NCI-H1417 treated with DMSO at 0.1 percent for 48 hours (cell line): ENCODE results near the gene MRPL32.

Experiments
- DNase-seq: peaks from one replicate; lab custom pipeline; 2025; lab: John Stamatoyannopoulos, UW

Gene MRPL32

DNA sequence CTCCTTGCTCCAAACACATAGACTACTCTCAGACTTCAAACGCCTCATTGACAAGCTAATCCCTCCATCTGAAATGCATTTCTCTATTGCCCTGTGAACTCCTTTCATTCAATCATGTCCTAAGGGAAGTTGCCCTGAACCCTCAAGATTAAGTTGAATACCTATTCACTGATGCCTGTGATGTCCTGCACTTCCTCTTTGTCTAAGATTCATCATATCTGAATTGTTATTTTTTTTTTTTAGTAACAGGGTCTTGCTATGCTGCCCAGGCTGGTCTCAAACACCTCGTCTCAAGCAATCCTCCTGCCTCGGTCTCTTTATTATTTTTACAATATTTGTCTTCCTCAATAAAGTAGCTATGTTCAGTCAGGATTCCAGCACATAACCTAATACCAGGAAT is 3.4 kb upstream of the MRPL32 start:
- DNase-seq: no peak

DNA sequence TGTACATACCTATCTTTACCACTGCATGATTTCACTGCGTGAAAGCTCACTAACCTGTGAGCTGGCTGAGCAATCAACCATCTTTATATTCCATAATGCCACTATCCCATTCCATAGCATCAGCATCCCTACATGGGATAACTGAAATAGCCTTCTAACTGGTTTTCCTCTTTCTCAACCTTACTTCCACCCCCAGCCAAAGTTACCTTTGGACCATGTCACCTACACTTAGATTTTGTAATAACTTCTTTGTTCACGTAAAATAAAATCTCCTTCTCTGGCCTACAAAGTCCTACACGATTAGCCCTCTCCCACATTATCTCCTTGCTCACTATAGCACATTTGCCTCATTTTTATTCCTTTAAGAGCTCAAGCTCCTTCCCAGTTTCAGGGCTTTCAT is 2.7 kb upstream of the MRPL32 start:
- DNase-seq: no peak

DNA sequence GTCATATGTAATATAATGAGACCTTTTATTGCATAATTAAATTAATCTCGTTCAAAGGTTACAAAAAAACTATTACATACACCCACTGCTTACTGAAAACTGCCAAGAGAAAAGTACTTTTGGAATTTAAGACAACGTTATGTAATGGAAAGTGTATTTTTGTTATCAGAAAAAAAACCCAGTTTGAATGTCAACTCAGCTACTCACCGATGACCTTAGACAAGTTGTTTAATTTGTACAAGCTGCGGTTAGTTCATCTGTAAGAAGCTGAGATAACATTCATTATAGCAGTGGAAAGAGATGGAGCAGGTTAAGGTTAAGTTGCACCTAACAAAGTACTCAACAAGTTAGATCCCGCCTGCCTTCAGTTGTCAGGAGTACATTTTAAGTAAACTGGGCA is 1.3 kb upstream of the MRPL32 start:
- no peak for DNase-seq

DNA sequence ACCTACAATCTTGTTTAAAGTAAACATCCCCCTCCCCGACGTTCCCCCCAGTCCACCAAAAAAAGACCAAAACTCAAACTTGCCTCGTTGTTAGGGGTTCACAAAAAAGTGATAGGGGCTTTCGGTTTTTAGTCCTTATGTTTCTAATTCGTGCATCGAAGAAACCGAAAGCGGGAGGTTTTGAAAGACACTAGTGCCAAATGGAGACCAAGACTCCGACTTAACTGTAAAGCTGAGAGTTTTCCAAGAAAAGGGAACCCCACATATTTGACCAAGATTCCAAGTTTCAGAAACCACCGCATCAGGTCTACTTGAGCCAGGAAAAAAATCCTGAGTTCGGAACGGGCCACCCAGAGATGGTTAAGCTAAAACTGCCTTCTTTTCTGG is 736 bp upstream of the MRPL32 start:
- no peak for DNase-seq

DNA sequence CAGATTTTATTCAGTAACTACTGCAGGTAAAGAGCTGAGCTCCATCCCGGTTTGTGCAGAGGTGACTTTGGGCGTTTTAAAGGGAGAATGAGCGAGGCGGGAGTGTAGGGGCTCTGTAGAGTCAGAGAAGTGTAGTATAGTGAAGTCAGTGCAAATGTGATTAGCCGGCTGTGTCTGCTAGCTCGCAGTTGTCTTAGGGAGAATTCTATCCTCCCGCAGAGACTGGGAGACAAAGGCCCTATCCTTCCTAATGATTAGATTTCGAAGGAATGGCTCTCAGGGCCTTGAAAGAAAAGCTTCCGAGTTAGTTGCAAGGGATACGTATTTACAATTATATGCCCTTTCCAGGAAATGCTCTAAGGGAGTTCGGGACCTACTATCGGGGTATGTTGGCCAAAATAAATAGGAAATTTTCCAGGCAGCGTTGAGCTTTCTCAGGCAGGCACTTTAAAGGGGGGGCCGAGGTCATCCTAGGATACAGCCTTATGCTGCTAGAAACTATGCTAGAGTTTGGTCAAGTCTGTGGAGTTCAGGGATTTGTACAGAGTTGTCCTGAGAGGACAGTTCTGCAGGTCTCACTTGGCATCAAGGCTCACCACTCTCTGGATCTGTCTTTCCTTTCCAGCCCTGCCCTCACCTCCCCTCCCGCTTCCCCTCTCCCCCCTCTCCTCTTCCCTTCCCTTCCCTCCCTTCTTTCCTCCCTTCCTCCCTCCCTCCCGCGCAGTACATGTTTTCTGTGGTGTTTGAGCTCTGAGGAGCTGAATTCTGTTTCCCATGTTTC is 825 bp downstream of the MRPL32 start:
- no peak for DNase-seq

DNA sequence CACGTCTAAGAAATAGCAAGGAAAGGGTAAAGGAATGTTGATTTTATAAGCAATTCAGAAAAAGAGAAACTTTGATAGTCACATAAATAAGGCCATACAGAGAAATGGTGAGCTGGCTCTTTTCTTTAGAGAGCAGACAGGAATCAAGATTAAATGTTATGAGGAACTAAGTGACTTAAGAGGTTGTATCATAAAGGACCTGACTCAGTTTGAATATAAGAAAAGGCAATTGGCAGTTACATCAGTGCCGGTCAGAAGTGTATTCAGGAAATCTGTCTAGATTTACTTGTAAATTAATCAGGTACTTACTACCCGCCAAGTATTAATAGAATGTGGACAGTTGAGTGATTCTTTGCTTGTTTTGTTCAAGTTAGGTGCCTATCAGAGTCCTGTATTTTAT is 2.1 kb downstream of the MRPL32 start:
- DNase-seq: no peak

DNA sequence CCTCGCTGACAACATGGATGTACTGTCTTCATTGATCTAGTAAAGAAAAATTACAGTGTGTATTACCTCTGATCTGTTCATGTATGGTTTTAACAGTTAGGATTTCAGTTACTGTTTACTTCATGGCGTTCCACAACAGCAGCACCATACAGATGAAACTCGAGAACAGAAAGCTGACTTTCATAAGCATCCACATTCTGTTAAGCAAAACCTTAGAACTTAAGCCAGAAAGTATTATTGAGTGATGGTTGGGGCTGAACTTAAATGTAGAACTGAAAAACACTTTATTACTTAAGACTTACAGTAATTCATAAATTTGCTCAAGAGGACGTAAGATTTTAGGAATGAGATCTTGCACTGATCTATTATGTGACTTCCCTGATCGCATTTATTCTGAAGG is 3.7 kb downstream of the MRPL32 start:
- no peak for DNase-seq

DNA sequence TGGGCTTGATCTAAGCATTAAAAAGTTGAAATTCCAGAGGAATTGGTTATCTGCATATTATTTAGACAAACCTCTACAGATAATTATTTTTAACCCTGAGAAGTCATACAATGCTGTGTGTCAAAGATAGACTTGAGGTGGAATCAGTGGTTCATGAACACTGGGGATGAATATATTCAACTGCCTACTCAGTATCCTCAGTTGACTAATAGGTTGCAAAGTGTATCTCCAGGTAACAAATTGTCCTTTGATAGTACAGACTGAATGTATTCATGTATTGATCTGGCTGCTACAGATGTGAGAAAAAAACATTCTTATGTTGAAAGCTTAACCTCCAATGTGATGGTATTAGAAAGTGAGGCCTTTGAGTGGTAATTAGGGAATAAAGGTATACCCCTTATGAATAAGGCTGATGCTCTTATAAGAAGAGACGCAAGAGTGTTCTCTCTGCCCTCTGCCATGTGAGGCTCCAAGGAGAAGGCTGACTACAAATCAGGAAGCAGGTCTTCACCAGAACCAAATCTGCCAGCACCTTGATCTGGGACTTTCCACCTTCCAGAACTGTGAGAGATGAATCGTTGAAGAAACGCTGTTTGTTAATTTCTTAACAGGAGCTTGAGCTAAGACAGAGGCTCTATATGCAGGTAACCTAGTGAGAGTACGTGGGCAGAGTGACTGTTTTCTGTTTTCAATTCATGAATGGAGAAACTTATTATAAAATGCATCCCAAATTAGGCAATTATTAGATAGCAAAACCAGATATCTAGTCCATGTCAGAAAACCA is 7.5 kb downstream of the MRPL32 start:
- DNase-seq: no peak

DNA sequence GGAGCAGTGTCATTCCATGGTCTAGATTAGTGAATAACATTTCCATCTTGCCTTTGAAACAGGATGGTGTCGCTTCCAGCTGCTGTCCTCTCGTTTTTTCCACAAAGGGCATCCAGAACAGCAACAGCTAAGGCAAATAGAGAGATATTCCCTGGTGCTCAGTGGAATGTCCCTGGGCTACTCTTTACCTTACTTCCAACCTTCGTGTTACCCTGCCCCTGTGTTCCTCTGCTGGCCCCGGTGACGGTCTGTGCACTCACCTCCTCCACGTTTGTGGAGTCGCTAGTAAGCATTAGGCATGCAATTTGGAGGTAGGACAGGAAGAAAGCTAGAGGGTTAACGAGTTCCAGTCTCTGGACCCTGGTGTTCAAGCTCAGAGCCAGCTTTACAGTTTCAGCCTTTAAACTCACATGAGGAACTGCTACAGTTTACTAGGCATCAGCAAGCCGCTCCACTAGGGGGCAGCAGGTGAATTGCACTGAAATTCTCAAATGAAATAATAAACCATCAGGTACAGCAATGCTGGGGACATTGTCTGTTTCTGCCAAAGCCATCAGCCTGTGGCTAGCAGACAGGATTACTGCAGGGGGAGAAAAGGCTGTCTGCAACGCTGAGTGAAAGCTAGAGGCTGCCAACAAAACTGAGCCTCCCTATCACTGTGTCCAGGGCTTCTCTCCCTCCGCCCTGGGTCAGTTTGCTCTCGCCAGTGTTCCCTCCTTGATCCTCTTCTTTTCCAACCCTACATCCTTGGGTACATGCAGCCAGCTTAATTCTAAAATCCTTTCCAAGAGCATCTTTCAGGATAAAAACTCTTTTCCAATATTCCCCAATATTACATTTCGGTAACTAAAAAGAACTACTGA is 9.0 kb downstream of the MRPL32 start:
- DNase-seq: no peak

DNA sequence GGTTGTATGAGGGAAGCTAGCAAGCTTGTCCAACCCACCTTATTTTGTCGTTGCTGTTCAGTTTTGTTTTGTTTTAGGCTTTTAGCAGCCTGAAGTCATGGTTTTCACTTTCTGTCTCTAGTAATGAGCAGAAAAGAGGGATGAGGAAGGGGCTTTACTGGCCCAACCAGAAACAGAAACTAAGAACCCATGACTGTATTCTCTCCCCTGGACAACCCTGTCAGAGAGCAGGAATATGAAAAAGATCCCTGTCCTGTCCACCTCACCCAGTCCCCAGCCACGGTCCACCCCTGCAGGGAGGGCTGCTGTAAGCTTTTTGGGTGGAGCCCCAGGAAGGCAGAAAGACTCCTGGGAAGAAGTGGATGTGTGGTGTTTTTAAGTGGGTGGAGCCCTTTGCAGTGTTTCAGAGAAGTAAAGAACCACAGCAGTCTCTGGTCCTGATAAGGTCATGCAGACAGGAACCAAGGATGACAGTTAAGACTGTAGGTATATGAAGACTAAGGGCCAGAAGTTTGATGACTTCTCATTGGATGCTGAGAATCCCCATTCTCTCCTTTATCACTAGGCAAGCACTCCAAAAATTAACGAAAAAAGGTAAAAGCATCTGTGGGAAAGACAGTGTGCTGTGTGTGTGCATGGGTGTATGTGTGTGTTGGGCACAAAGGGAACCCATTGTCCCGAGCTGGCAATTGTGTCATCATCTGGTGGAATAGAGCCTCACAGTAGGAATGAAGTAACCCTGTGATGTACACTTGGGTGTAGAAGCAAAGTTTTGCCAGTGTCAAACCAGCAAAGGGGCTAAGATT is 13.8 kb downstream of the MRPL32 start:
- DNase-seq: no peak

DNA sequence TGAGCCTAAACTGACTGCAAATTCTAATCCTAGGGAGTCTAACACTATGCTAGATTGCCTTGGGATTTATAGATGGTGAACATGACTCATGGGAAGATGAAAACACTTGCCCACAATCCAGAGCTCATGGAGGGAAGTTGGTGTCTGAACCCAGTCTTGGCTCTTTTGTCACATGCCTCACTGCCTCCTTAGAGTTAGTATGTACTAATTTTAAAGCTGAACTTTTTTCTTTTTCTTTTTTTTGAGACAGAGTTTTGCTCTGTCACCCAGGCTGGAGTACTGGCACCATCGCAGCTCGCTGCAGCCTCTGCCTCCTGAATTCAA is 14.4 kb downstream of the MRPL32 start:
- no peak for DNase-seq

DNA sequence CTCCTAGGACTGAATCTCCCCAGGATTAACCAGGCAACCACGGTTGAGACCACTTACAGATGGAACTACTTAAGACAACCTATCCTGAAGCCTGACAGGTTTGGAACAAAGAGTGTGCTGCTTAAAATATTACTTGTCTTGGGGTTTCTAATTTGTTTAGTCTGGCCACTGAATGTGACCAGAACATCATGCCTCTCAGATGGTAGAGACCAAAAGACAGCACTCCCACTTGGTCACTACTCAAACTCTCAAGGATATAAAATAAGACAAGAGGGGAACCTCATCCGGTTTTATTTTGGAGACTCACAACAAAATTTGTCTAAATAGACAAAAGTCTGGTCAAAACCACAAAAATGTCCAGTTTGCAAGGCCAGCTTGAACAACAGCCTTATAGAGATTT is 15.3 kb downstream of the MRPL32 start:
- no peak for DNase-seq

DNA sequence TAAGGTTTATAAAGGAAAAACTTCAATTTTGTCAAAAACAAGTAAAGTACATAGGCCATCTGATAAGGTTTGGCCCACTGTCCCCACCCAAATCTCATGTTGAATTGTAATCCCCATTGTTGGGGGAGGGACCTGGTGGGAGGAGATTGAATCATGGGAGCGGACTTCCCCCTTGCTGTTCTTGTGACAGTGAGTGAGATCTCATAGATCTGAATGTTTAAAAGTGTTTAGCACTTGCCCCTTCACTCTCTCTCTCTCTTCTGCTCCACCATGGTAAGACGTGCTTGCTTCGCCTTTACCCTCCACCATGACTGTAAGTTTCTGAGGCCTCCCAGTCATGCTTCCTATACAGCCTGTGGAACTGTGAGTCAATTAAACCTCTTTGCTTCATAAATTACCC is 18.2 kb downstream of the MRPL32 start:
- no peak for DNase-seq

DNA sequence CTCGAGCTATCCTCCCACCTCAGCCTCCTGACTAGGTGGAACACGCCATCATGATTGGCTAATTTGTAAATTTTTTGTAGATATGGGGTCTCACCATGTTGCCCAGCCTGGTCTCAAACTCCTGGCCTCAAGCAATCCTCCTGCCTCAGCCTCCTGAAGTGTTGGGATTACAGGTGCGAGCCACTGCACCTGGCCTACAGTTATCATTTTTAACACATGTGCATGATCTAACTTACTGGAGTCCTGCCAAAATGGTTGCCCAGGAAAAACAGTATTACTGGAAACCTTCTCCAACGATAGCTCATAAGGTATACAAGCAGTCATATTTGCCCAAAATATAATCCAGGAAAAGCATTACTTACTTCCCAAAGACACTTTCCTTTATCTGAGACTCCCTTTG is 20.2 kb downstream of the MRPL32 start:
- no peak for DNase-seq

DNA sequence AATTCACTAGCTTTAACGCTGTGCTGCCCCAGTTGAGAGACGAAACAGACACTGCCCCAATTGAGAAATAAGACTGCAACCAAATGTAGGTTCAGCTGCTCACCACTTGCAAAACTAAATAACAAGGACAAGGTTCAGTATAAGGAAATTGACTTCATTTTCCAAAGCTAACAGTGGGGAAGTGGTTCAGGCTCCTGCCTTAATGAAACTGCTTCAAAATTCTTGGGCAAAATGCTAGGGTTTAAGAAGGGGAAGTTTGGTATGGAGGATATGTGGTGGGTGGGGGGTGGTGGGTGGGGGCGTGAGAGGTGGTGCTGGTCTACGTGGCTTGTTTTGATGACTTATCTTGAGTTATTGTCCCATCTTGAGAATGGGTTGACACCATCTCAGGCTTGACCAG is 21.8 kb downstream of the MRPL32 start:
- DNase-seq: no peak

DNA sequence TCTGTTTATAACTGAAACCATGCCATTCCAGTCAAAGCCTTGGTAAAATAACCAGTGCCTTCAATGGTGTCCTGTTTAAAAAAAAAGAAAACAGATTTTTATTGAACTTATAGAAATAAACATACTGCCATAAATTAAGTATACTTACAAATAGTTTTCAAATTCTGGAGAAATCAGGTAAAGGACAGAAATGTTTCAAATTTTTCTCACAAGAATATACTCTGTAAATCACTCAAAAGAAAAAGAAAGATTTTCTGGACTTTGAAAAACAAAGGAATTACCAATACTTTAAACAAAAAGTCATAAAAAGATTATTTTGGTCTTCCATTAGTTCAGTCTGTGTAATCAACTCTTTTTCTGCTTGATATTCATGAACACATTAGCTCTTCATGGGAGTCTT is 23.9 kb downstream of the MRPL32 start:
- DNase-seq: no peak

DNA sequence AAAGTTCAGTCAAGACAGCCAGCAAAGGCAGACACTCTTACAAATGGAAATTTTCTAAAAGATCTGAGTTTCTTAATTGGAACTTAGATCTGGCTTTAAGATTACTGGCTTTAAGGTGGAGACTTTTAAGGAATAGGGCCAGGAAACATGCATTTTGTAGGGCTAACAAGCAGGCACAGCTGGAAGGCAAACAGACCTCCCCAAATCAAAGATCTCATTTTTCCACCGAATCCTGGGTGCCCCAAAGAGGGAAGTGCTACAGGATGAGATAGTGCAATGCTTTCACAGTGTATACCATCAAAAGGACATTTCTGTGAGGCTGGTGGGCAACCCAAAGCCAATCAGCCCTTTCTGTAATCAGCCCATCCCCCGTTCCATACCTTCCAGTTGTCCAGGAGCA is 27.4 kb downstream of the MRPL32 start:
- DNase-seq: no peak

DNA sequence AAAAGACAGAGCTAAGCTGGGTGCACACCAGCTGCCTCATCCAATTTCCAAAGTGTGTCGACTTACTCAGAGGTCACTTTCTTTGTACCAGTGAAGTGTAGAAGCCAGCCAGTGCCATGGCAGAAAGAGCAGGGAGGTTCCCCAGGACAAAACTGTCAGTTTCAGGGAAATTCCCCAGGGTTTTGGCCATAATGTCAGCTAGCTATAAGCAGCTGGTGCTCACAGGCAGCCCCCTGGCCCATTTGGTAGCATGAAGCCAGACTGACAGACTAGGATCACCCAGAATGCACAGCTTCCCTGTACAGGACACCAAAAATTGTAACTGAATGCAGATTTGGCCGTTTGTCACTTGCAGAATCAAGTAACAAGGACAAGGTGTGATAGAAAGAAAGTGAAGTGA is 28.6 kb downstream of the MRPL32 start:
- DNase-seq: no peak

DNA sequence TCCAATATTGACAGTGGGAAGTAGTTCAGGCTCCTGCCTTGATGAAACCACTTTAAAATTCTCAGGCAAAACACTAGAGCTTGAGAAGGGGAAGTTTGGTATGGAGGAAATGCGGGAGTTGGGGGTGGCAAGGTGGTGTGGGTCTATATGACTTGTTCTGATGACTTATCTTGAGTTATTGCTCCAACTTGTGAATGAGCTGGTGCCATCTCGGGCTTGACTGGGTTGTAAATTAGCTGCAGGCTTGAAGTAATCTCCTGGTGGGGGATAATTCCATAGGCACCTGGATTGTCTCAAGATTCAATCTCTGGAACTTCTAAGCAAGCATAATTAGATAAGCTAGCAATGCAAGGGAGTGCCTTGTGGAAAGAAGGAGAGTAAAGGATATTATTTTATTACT is 29.0 kb downstream of the MRPL32 start:
- DNase-seq: no peak

DNA sequence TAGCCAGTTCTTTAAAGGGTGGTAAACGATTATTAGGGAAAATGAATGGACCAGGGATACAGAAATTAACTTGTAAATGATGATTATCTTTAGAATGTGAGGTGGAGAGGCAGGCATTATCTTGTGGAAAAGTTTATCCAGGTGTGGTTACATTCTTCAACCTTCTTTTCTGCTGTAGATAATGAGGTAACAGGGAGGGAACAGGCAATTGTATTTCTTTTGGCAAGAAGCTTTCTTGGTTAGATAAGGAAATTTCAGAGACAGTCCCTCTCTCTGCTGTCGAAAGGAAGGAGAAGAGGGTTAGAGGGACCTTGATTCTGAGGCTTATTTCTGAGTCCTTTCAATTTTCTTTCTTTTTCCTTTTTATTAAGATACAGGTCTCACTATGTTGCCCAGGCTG is 32.1 kb downstream of the MRPL32 start:
- DNase-seq: no peak

DNA sequence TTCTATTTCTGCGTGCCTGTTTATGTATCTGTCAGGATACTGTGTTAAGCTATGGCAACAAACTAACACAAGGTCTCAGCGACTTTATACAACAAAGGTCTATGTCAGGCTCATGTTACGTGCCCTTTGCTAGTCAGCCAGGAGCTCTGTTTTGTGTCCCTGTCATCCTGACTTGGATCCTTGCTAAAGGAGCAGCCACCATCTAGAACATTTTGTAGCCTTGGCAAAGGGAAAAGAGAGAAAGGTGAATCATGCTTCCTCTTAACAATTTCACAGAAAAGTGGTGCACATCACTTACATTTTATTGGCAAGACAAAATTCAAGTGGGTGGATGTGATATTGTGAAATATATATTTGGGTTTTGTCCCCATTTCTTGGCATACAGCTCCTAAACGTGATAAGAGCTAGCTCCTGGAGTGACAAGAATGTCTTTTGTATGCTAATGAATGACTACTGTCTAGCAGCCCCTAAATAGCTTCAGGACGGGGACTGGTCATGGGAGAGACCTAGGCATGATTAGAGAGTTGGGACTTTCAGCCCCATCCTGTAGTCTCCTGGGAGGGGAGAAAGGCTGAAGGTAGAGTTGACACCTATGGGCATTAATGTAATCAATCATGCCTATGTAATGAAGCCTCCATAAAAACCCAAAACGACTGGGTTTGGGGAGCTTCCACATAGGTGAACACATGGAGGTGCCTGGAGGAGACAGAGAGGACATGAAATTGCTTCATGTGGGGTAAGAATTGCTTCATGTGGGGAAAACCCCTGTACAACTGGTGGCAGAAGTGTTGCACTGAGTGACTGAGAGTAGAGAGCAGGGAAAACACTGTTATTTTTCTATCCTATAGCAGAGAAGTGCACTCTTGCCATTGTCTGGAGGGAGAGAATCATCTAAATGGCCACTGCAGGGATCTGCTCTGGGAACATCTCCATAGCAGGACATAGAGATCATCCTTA is 33.0 kb downstream of the MRPL32 start:
- DNase-seq: no peak
